MG63 (cell line): Measurements from ENCODE around the gene RNF103. TPM values are rescaled to one million over a fixed set of nuclear protein-coding genes. Genes with fewer than 3 reads are reported as not detected.
A peak's percentile ranks its signal among the peaks of the same experiment; 100 is the strongest.

Source experiments
- DNase-seq: peaks from one replicate; pipeline ENCODE4 v3.0.0-alpha.2; 2020
- H3K27me3 ChIP-seq: fragments of 250-450 bp; sonication (Bioruptor Pico); 2 replicates; pipeline ENCODE4 v1.5.1; 2020; ENCODE audit warnings: mild to moderate bottlenecking, moderate library complexity
- H3K36me3 ChIP-seq: fragments of 250-450 bp; sonication (Bioruptor Pico); 2 replicates; pipeline ENCODE4 v1.5.1; 2020; ENCODE audit warnings: mild to moderate bottlenecking, moderate library complexity
- H3K4me3 ChIP-seq: fragments of 250-450 bp; sonication (Bioruptor Pico); 2 replicates; pipeline ENCODE4 v1.5.1; 2020; ENCODE audit warnings: mild to moderate bottlenecking, moderate library complexity
- H3K9me3 ChIP-seq: fragments of 250-450 bp; sonication (Bioruptor Pico); 2 replicates; pipeline ENCODE4 v1.5.1; 2020; ENCODE audit warnings: mild to moderate bottlenecking, moderate library complexity
- total RNA-seq: library from RNA; depleted of rRNA; stranded (reverse); fragments of >200 nt; shearing (Covaris generic); gene quantifications from 2 replicates; pipeline ENCODE4 v1.2.3, GENCODE V29; 2014; ENCODE audit warnings: low replicate concordance

Gene RNF103
- total RNA-seq, 1 experiment from 2014 or later, result 10.0 TPM

- H3K9me3 ChIP-seq, result no peaks in the 10 kb centered on the region
- H3K4me3 ChIP-seq, result no peak overlapping the region
- no peaks in the 10 kb centered on the region for H3K27me3 ChIP-seq
These were observed 9.5 kb upstream of the RNF103 start for GRCh38 chr2:86633155-86633651.

GRCh38 chr2:86632672-86633071 lies 9.0 kb upstream of the RNF103 start:
- H3K4me3 ChIP-seq, result no peak overlapping the region
- no peak for DNase-seq
- H3K36me3 ChIP-seq, result no peaks in the 10 kb centered on the region
- no peaks in the 10 kb centered on the region for H3K27me3 ChIP-seq
- no peaks in the 10 kb centered on the region for H3K9me3 ChIP-seq

More at GRCh38 chr2:86633155-86633651, 9.5 kb upstream of the RNF103 start:
- no peak for DNase-seq
- H3K36me3 ChIP-seq, result no peaks in the 10 kb centered on the region

- no peaks in the 10 kb centered on the region for H3K9me3 ChIP-seq
- no peaks in the 10 kb centered on the region for H3K36me3 ChIP-seq
- no peak overlapping the region for H3K4me3 ChIP-seq
- DNase-seq, result no peak
- H3K27me3 ChIP-seq, result no peaks in the 10 kb centered on the region
These were observed 8.3 kb upstream of the RNF103 start for GRCh38 chr2:86631846-86632485.

- no peak overlapping the region for H3K4me3 ChIP-seq
- H3K36me3 ChIP-seq, result no peaks in the 10 kb centered on the region
- H3K9me3 ChIP-seq, result no peaks in the 10 kb centered on the region
- no peak for DNase-seq
- H3K27me3 ChIP-seq, result no peaks in the 10 kb centered on the region
These were observed 4.4 kb upstream of the RNF103 start for GRCh38 chr2:86628091-86628522.

GRCh38 chr2:86627550-86627949 lies 3.9 kb upstream of the RNF103 start:
- Histone ChIP-seq H3K4me3 (no peak overlapping the region), H3K9me3 (no peaks in the 10 kb centered on the region), H3K27me3 (no peaks in the 10 kb centered on the region), H3K36me3 (no peaks in the 10 kb centered on the region)
- no peak for DNase-seq

- no peaks in the 10 kb centered on the region for H3K27me3 ChIP-seq
- DNase-seq, result no peak
- no peaks in the 10 kb centered on the region for H3K9me3 ChIP-seq
- H3K4me3 ChIP-seq, result no peak overlapping the region
- peaks cover 4% of the 10 kb centered on the region; the same call in 1 of the 2 replicates for H3K36me3 ChIP-seq
These were observed 1.4 kb upstream of the RNF103 start for GRCh38 chr2:86625096-86625495.

- no peaks in the 10 kb centered on the region for H3K27me3 ChIP-seq
- H3K36me3 ChIP-seq, result peaks cover 12% of the 10 kb centered on the region; the same call in 1 of the 2 replicates
- H3K4me3 ChIP-seq, result peak overlapping the region; percentile 81
- H3K9me3 ChIP-seq, result no peaks in the 10 kb centered on the region
- no peak for DNase-seq
These were observed 542 bp upstream of the RNF103 start for GRCh38 chr2:86624267-86624547.

GRCh38 chr2:86623043-86623493 lies 597 bp downstream of the RNF103 start:
- peaks cover 21% of the 10 kb centered on the region; the same call in 1 of the 2 replicates for H3K36me3 ChIP-seq
- peak overlapping the region; percentile 84 for H3K4me3 ChIP-seq
- no peak for DNase-seq
- H3K27me3 ChIP-seq, result no peaks in the 10 kb centered on the region
- H3K9me3 ChIP-seq, result no peaks in the 10 kb centered on the region

- peak overlapping the region; percentile 84 for H3K4me3 ChIP-seq
- DNase-seq, result peak; percentile 37
These were observed 1.1 kb downstream of the RNF103 start for GRCh38 chr2:86622519-86623042.

GRCh38 chr2:86621280-86621943 lies 2.3 kb downstream of the RNF103 start:
- Histone ChIP-seq H3K36me3 (peaks cover 27% of the 10 kb centered on the region), H3K4me3 (peak overlapping the region; percentile 84), H3K9me3 (no peaks in the 10 kb centered on the region), H3K27me3 (no peaks in the 10 kb centered on the region)
- no peak for DNase-seq

More at GRCh38 chr2:86622519-86623042, 1.1 kb downstream of the RNF103 start:
- no peaks in the 10 kb centered on the region for H3K27me3 ChIP-seq
- peaks cover 22% of the 10 kb centered on the region for H3K36me3 ChIP-seq
- H3K9me3 ChIP-seq, result no peaks in the 10 kb centered on the region

GRCh38 chr2:86617738-86618137 lies 5.9 kb downstream of the RNF103 start:
- peaks cover 34% of the 10 kb centered on the region for H3K36me3 ChIP-seq
- DNase-seq, result no peak
- H3K9me3 ChIP-seq, result no peaks in the 10 kb centered on the region
- H3K4me3 ChIP-seq, result no peak overlapping the region
- no peaks in the 10 kb centered on the region for H3K27me3 ChIP-seq

GRCh38 chr2:86617153-86617552 lies 6.5 kb downstream of the RNF103 start:
- no peak overlapping the region for H3K4me3 ChIP-seq
- peaks cover 34% of the 10 kb centered on the region for H3K36me3 ChIP-seq
- no peaks in the 10 kb centered on the region for H3K27me3 ChIP-seq
- H3K9me3 ChIP-seq, result no peaks in the 10 kb centered on the region
- no peak for DNase-seq

GRCh38 chr2:86616502-86616901 lies 7.2 kb downstream of the RNF103 start:
- Histone ChIP-seq H3K4me3 (no peak overlapping the region), H3K27me3 (no peaks in the 10 kb centered on the region), H3K9me3 (no peaks in the 10 kb centered on the region), H3K36me3 (peaks cover 34% of the 10 kb centered on the region)
- DNase-seq, result no peak

- Histone ChIP-seq H3K36me3 (peaks cover 34% of the 10 kb centered on the region), H3K9me3 (no peaks in the 10 kb centered on the region), H3K27me3 (no peaks in the 10 kb centered on the region), H3K4me3 (no peak overlapping the region)
- DNase-seq, result no peak
These were observed 8.1 kb downstream of the RNF103 start for GRCh38 chr2:86615596-86615995.

GRCh38 chr2:86613515-86613914 lies 10.2 kb downstream of the RNF103 start:
- H3K36me3 ChIP-seq, result peaks cover 23% of the 10 kb centered on the region
- no peak overlapping the region for H3K4me3 ChIP-seq
- no peaks in the 10 kb centered on the region for H3K27me3 ChIP-seq
- H3K9me3 ChIP-seq, result no peaks in the 10 kb centered on the region
- no peak for DNase-seq

GRCh38 chr2:86610871-86611270 lies 12.8 kb downstream of the RNF103 start:
- Histone ChIP-seq H3K4me3 (no peak overlapping the region), H3K36me3 (peaks cover 14% of the 10 kb centered on the region), H3K9me3 (no peaks in the 10 kb centered on the region), H3K27me3 (no peaks in the 10 kb centered on the region)
- DNase-seq, result no peak

GRCh38 chr2:86608832-86609410 lies 14.7 kb downstream of the RNF103 start:
- no peak for DNase-seq
- Histone ChIP-seq H3K36me3 (peaks cover 18% of the 10 kb centered on the region), H3K9me3 (no peaks in the 10 kb centered on the region), H3K27me3 (no peaks in the 10 kb centered on the region), H3K4me3 (no peak overlapping the region)
